HFF-Myc (cell line): ENCODE results near the gene CEP131.
A peak's percentile ranks its signal among the peaks of the same experiment; 100 is the strongest.

Source experiments
- DNase-seq: peaks from one replicate; pipeline ENCODE4 v3.0.0-alpha.2; 2011; ENCODE audit warnings: low read depth; ENCODE audit errors: extremely low read depth
- H3K4me3 ChIP-seq: replicated peaks from 2 replicates; pipeline ENCODE4 v1.5.1; 2011; ENCODE audit warnings: low read depth, mild to moderate bottlenecking, control low read depth, low read length
- TF ChIP-seq, protein P1 (sequence below): IDR thresholded peaks from 2 replicates; pipeline ENCODE4 v1.5.1; 2012; ENCODE audit warnings: mild to moderate bottlenecking, low read depth, low read length, control low read depth; ENCODE audit errors: missing control alignments

The CEP131 gene

DNA sequence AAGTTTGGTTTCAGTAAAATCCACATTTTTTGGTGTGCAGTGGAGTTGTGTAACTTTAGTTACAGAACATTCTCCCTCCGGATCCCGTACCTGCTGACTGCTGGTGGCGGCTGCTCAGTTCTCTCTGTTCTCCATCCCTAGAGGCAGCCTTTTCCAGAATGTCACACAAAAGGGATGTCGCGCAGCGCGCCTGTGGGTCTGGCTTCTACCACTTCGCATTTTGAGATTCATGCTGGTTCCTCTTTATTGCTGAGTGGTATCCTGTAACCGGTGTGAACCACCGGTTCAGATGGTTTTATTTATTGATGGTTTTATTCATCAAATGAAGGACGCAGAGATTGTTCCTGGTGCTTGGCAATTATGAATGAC is 981 bp upstream of the CEP131 start:
- H3K4me3 ChIP-seq, result peak overlapping the region; percentile 36
- TF ChIP-seq, protein P1, sequence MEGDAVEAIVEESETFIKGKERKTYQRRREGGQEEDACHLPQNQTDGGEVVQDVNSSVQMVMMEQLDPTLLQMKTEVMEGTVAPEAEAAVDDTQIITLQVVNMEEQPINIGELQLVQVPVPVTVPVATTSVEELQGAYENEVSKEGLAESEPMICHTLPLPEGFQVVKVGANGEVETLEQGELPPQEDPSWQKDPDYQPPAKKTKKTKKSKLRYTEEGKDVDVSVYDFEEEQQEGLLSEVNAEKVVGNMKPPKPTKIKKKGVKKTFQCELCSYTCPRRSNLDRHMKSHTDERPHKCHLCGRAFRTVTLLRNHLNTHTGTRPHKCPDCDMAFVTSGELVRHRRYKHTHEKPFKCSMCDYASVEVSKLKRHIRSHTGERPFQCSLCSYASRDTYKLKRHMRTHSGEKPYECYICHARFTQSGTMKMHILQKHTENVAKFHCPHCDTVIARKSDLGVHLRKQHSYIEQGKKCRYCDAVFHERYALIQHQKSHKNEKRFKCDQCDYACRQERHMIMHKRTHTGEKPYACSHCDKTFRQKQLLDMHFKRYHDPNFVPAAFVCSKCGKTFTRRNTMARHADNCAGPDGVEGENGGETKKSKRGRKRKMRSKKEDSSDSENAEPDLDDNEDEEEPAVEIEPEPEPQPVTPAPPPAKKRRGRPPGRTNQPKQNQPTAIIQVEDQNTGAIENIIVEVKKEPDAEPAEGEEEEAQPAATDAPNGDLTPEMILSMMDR, result no peak
- no peak for DNase-seq

DNA sequence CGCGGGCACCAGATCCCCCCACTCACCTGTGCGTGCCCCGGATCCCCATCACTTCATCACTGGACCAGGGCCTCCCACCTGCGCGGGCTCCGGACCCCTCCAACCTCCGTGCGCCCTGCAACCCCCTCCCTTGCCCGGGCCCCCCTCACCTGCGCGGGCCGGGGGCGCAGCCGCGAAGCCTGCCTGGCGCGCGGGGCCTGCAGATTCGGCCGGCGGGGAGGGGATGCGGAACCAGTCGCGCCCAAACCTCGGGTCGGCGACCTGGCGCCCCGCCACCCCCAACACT is 202 bp downstream of the CEP131 start:
- TF ChIP-seq, protein P1, result no peak
- DNase-seq, result no peak
- peak overlapping the region; percentile 78 for H3K4me3 ChIP-seq

DNA sequence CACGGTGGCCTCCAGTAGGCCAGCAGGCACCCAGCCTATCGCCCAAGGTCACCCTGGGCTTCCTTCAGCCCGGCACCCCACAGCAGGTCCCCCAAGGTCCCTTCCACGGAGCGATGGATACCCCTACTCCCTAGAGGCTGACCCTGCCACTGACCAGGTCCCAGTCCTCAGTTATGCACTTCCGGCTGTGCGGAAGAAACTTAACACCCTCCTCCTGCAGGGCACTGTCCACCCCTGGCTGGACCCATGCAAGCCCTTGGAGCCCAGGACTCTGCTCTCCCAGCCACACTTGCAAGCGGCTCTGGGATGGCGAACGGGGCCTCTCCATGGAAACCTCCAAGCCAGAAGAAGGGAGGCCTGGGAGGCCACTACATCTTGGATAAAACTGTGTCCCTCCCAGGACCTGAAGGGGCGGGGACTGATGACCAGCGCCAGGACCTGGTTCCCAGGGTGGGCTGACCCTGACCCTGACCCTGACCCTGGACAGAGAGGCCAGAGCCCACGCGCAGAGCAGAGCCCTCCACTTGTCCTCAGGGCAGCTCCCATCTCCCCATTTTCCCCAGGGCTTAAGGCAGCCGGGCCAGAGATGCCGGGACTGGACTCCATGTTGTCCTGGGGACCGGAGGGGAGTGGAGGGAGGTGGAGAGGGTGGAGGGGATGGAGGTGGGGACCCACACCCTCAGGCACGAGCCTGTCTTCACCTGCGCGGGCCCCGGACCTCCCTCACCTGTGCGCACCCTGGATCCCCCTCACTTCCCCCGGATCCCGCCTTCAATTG is 734 bp downstream of the CEP131 start:
- TF ChIP-seq, protein P1, result no peak
- DNase-seq, result no peak
- peak overlapping the region; percentile 78 for H3K4me3 ChIP-seq

DNA sequence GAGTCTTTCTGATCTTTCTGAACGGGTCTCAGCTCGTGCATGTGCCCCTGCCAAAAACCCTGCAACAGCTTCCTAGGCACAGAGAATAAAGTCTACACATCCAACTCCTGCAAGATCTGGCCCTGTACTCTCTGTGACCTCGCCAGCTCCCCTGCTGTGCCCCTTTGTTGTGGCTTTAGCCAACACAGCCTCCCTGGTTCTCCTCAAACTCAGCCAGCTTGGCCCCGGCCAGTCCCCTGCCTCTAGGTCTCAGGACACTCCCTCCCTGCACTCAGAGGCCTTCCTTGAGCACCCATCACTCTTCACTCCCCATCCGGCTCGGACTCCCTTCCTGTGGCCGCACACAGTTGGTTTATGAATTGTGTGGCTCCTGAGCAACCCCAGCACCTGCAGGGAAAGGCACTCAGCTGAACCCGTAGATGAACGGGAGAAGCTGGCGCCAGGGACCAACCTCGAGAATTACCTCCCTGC is 1.4 kb downstream of the CEP131 start:
- peak overlapping the region; percentile 78 for H3K4me3 ChIP-seq
- no peak for DNase-seq
- TF ChIP-seq, protein P1, result no peak

DNA sequence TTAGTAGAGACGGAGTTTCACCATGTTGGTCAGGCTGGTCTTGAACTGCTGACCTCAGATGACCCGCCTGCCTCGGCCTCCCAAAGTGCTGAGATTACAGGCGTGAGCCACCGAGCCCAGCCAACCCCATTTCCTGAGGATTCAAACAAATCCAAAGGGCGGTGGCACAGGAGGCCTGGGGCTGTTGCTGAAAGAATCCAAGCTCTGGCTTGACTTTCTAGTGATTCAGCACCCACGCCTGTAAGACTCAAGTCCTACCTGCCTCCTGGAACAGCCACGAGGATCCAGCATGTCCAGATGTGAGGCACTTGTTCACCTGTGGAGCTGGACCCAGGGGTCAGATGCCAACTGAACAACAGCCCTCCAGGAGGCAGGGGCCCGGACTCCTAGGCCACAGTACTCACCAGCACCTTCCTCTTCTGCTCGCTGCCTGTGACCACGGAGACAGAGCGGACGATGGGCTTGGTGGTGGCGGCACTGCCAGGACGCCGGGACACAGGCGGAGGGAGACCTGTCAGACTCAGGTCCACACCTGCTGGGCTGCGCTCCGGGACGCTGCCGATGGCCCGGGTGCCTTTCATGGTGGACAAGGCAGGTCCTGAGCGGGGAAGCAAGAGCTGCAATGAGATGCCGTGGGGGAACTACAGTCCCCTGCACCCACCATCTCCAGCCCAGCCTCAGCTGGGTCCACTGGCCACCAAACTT is 3.1 kb downstream of the CEP131 start:
- TF ChIP-seq, protein P1, result no peak
- DNase-seq, result no peak
- H3K4me3 ChIP-seq, result no peak overlapping the region

DNA sequence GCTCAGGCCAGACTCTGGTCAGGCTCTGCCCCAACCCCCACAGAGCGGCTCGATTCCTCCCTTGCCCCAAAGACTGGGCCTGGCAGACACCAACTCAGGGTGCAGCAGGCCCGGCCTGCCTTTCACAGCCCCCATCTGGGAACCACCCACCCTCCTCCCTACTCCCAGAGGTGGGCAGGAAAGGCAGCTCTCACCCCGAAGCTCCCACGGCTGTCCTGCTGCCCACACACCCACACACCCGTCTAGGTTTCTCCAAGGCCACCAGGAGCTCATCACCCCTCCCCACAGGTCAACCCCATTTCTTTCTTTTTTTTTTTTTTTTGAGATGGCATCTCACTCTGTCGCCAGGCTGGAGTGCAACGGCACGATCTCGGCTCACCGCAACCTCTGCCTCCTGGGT is 3.8 kb downstream of the CEP131 start:
- DNase-seq, result no peak
- TF ChIP-seq, protein P1, result no peak
- H3K4me3 ChIP-seq, result no peak overlapping the region
